GM12875 (cell line): Measurements from ENCODE around the gene IRF1.

Experiments
- H3K4me3 ChIP-seq: one replicate; pipeline ENCODE4 v1.5.1; 2011; ENCODE audit warnings: low read depth, low read length, control low read depth
- CTCF ChIP-seq: IDR thresholded peaks from 2 replicates; pipeline ENCODE4 v1.5.1; 2011; ENCODE audit warnings: low read depth, mild to moderate bottlenecking, control low read depth, inconsistent platforms, low read length, moderate library complexity, borderline replicate concordance; ENCODE audit not compliant: insufficient read depth

The IRF1 gene

GRCh38 chr5:132462856-132463745 is 27.5 kb downstream of the IRF1 start:
- no peak for TF ChIP-seq CTCF
- no peak overlapping the region for H3K4me3 ChIP-seq

GRCh38 chr5:132462333-132462732 is 28.2 kb downstream of the IRF1 start:
- H3K4me3 ChIP-seq: no peak overlapping the region
- no peak for TF ChIP-seq CTCF

- TF ChIP-seq CTCF: no peak
- no peak overlapping the region for H3K4me3 ChIP-seq
Observed at GRCh38 chr5:132461569-132462070, 29.0 kb downstream of the IRF1 start.

GRCh38 chr5:132460846-132461568 is 29.6 kb downstream of the IRF1 start:
- no peak overlapping the region for H3K4me3 ChIP-seq
- TF ChIP-seq CTCF: no peak

- peak; percentile 29; the same call in 1 of the 2 replicates for TF ChIP-seq CTCF
- H3K4me3 ChIP-seq: no peak overlapping the region
Observed at GRCh38 chr5:132459983-132460838, 30.4 kb downstream of the IRF1 start.

- H3K4me3 ChIP-seq: no peak overlapping the region
- no peak for TF ChIP-seq CTCF
Observed at GRCh38 chr5:132459031-132459982, 31.3 kb downstream of the IRF1 start.
